Natural killer cell (primary cell): ENCODE measurements around the gene GPR146. TPM values are rescaled to one million over a fixed set of nuclear protein-coding genes. Genes with fewer than 3 reads are reported as not detected.

ENCODE experiments used
- ATAC-seq, 3 donors: fragments of 150-1000 bp in 2 of 3; fragments of 200-7000 bp in 1 of 3; cut with Tn5 transposase; 1 replicate in 1 of 3; 2 replicates in 2 of 3; pipeline ENCODE4 v1.10.0; 2021; ENCODE audit warnings: mild to moderate bottlenecking in 2 of 3, moderate library complexity in 2 of 3
- DNase-seq, 2 donors: peaks; one replicate each; pipeline versions ENCODE4 v3.0.0 to v3.0.0-alpha.2; 2013 to 2021; ENCODE audit warnings: mixed read lengths in 1 of 2
- H3K27ac ChIP-seq: one replicate; pipeline ENCODE4 v1.5.1; 2013; ENCODE audit warnings: mild to moderate bottlenecking, low read length
- H3K27me3 ChIP-seq: one replicate; pipeline ENCODE4 v1.6.1; 2013; ENCODE audit warnings: low read length; ENCODE audit not compliant: control insufficient read depth, insufficient read depth
- H3K36me3 ChIP-seq: one replicate; pipeline ENCODE4 v1.6.1; 2013; ENCODE audit warnings: low read length; ENCODE audit not compliant: control insufficient read depth, insufficient read depth
- H3K4me1 ChIP-seq: one replicate; pipeline ENCODE4 v1.6.1; 2013; ENCODE audit warnings: low read length; ENCODE audit not compliant: control insufficient read depth, insufficient read depth
- H3K4me3 ChIP-seq: one replicate; pipeline ENCODE4 v1.5.1; 2013; ENCODE audit warnings: low read length
- H3K9me3 ChIP-seq: one replicate; pipeline ENCODE4 v1.6.1; 2013; ENCODE audit warnings: low read length; ENCODE audit not compliant: control insufficient read depth, insufficient read depth
- H3K27ac Mint-ChIP-seq, 2 donors: one replicate each; pipeline ENCODE4 v1.8.0; 2022; ENCODE audit warnings: mild to moderate bottlenecking in 2 of 2, mixed read lengths in 2 of 2, moderate library complexity in 1 of 2
- H3K27me3 Mint-ChIP-seq, 2 donors: one replicate each; pipeline ENCODE4 v1.8.0; 2022; ENCODE audit warnings: low read depth in 2 of 2, mixed read lengths in 2 of 2
- H3K36me3 Mint-ChIP-seq: one replicate; pipeline ENCODE4 v1.8.0; 2022; ENCODE audit warnings: mixed read lengths
- H3K4me1 Mint-ChIP-seq, 2 donors: one replicate each; pipeline ENCODE4 v1.8.0; 2022; ENCODE audit warnings: mixed read lengths in 2 of 2
- H3K4me3 Mint-ChIP-seq: one replicate; pipeline ENCODE4 v1.8.0; 2022; ENCODE audit warnings: mild to moderate bottlenecking, moderate library complexity, mixed read lengths
- H3K9me3 Mint-ChIP-seq, 2 donors: one replicate each; pipeline ENCODE4 v1.8.0; 2022; ENCODE audit warnings: mixed read lengths in 2 of 2
- WGBS: methylation state at CpG from one replicate; pipeline ENCODE4 v1.1.7; 2013; ENCODE audit warnings: missing lambda C conversion rate; ENCODE audit not compliant: insufficient coverage; 5-methylcytosine and 5-hydroxymethylcytosine counted together
- intact Hi-C: fragments of 100-400 bp; cut with micrococcal nuclease; formaldehyde crosslinking; loops from one replicate; pipeline ENCODE4 v1.14.2; 2022
- total RNA-seq, 4 donors: library from RNA; stranded (reverse); fragments of 120-200 nt in 1 of 4; gene quantifications; one replicate each; pipeline versions ENCODE4 v1.2.3 to v1.2.4, GENCODE V29; 2013 to 2022
- TF ChIP-seq, protein P1 (sequence below): fragments of 200-600 bp; IDR thresholded peaks from one replicate; pipeline ENCODE4 v1.8.0; 2022; ENCODE audit warnings: antibody characterized with exemption

GPR146 gene
- total RNA-seq, 3 donors from 2014 or later (not counting 1 experiment from before 2014, with no cell fraction given): 2.3 to 4.5 (median 2.5) TPM

DNA sequence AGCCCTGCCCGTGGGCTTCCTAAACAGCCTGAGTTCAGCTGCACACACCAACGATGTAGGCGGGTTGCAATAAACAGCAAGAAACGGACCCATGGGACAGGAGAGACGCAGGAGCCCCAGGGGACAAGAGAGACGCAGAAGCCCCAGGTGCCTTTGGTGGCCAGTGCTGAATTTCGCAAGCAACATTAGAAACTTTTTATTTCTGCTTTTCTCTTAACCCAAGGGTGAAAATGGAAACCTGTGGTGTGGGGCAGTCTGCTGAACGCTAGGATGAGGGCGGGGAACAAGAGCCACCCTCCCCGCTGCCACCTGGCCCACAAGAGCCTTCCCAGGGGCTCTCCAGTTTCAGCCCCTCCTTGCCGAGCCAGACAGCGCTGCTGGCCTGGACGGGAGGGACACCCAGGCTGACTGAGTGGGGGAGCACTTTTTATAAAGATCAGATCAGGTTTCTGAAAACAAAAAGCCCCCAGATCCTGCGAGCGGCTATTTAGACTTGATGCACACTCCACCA is 20.0 kb upstream of the GPR146 start:
- TF ChIP-seq, protein P1, sequence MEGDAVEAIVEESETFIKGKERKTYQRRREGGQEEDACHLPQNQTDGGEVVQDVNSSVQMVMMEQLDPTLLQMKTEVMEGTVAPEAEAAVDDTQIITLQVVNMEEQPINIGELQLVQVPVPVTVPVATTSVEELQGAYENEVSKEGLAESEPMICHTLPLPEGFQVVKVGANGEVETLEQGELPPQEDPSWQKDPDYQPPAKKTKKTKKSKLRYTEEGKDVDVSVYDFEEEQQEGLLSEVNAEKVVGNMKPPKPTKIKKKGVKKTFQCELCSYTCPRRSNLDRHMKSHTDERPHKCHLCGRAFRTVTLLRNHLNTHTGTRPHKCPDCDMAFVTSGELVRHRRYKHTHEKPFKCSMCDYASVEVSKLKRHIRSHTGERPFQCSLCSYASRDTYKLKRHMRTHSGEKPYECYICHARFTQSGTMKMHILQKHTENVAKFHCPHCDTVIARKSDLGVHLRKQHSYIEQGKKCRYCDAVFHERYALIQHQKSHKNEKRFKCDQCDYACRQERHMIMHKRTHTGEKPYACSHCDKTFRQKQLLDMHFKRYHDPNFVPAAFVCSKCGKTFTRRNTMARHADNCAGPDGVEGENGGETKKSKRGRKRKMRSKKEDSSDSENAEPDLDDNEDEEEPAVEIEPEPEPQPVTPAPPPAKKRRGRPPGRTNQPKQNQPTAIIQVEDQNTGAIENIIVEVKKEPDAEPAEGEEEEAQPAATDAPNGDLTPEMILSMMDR: no peak
- 62% methylated on average over 15 of the region's 15 CpGs for WGBS
- Mint-ChIP-seq H3K27me3 (no peaks in the 10 kb centered on the region), H3K27ac (no peak overlapping the region), H3K4me3 (peak overlapping the region; percentile 57), H3K9me3 (no peaks in the 10 kb centered on the region), H3K36me3 (no peaks in the 10 kb centered on the region), H3K4me1 (peaks cover 15 to 33% of the 10 kb centered on the region in 2 donors)
- intact Hi-C loops: no loop called here
- no peaks in the 10 kb centered on the region for H3K27me3 ChIP-seq
- H3K9me3 ChIP-seq: peaks cover 15% of the 10 kb centered on the region
- peak overlapping the region; percentile 61 for H3K27ac ChIP-seq
- DNase-seq (no peak), ATAC-seq (no peak)
- peaks cover 49% of the 10 kb centered on the region for H3K4me1 ChIP-seq
- peaks cover 2% of the 10 kb centered on the region for H3K36me3 ChIP-seq
- no peak overlapping the region for H3K4me3 ChIP-seq

DNA sequence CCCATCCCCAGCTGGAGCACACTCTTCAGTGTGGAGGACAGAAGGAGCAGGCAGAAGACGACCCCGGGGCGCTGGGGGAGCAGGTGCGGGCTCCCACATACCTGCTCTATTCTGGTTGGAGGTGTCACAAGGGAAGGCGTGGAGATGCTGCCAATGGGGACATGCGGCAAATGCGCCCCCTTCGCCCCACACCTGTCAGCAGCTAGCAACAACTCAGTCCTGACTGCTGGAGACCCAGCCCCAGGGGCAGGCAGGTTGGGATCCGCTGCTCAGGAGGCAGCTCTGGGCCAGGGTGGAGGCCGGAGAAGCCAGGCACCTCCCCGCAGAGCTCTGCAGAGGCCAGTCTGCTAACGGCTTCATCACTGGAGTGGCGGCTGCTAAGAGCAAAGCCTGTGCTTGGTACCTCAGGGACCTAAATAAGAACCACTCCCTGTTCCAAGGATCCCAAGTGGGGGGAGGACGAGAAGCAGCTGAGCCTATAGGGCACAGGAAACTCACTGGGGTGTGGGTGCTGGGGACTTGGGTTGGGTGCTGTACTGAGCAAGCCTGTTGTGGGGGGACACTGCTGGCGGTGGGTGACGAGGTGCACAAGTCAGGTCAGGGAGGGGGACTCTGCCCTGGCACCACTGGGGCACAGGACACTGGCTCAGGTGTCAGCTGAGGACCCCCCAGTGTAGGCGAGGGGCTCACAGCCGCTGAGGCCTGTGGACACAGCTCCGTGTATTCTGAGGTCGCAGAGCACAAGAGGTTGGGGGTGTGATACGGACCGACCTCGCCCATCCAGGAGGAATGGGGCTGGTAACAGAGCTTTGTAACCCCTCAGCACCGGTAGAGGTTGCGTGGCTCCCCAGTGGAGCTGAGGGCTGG is 19.2 kb upstream of the GPR146 start:
- TF ChIP-seq, protein P1: no peak
- Histone ChIP-seq H3K36me3 (peaks cover 2% of the 10 kb centered on the region), H3K9me3 (peaks cover 15% of the 10 kb centered on the region), H3K4me1 (peaks cover 56% of the 10 kb centered on the region), H3K27me3 (no peaks in the 10 kb centered on the region), H3K4me3 (no peak overlapping the region), H3K27ac (no peak overlapping the region)
- intact Hi-C loops: no loop called here
- WGBS: 96% methylated on average over 25 of the region's 25 CpGs
- no peaks in the 10 kb centered on the region for H3K36me3 Mint-ChIP-seq
- H3K9me3 Mint-ChIP-seq: no peaks in the 10 kb centered on the region
- H3K27me3 Mint-ChIP-seq: no peaks in the 10 kb centered on the region
- DNase-seq: no peak
- no peak overlapping the region for H3K27ac Mint-ChIP-seq
- no peak for ATAC-seq
- H3K4me3 Mint-ChIP-seq: peak overlapping the region; percentile 57
- peaks cover 15 to 33% of the 10 kb centered on the region in 2 donors for H3K4me1 Mint-ChIP-seq

DNA sequence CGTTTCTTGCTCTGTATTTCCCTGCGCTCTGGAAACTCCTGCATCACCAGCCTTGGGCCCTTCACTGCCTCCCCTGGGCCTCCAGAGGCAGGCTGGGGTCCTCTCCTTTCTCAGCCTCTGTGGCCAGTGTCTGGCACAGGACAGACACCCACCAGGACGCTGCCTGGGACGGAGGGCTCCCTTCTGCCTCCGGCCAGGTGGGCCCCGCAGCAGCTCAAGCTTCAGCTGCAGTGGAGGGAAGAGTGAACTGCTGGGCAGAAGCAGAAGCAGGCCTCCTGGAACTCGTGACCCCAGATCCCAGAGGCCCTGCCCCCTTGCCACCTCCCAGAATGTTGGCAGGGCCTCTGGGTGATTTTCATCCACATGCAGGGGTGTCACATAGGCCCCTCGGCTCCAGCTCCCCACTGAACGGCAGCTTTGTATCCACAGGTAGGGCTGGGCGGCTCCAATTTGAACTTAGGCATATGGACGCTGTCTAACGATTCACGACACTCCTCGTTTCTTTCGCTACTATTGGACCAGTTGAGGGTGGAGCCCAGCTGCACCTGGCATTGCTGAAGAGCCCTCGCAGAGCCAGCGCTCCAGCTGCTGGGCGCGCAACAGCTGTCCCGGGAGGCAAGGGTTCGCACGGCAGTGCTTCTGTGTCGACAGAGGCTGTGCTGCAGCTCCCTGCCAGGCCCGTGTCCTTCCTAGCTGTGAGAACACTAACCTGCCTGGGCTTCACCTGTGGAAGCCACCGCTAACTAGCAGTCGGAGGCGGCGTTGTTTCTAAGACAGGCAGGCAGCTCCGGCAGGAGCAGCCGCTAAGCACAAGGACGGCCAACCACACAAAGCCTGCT is 18.4 kb upstream of the GPR146 start:
- Mint-ChIP-seq H3K4me1 (peaks cover 18 to 35% of the 10 kb centered on the region in 2 donors), H3K27me3 (no peaks in the 10 kb centered on the region), H3K27ac (no peak overlapping the region), H3K36me3 (no peaks in the 10 kb centered on the region), H3K9me3 (no peaks in the 10 kb centered on the region), H3K4me3 (peak overlapping the region; percentile 50)
- peaks cover 9% of the 10 kb centered on the region for H3K9me3 ChIP-seq
- TF ChIP-seq, protein P1: no peak
- no peak overlapping the region for H3K27ac ChIP-seq
- intact Hi-C loops: no loop called here
- H3K27me3 ChIP-seq: no peaks in the 10 kb centered on the region
- ATAC-seq (no peak), DNase-seq (no peak)
- H3K4me1 ChIP-seq: peaks cover 63% of the 10 kb centered on the region
- WGBS: 91% methylated on average over 31 of the region's 31 CpGs
- H3K4me3 ChIP-seq: no peak overlapping the region
- H3K36me3 ChIP-seq: peaks cover 2% of the 10 kb centered on the region
